Left lung (tissue), 10 donors: Measurements from ENCODE around the gene BCL7A. TPM values are rescaled to one million over a fixed set of nuclear protein-coding genes. Genes with fewer than 3 reads are reported as not detected.
"Not testable (repeated sequence)": the region's sequence is repeated elsewhere in the genome, so short reads cannot be mapped to it uniquely, and the experiment has no call there.

Source experiments
- ATAC-seq: fragments of 200-7000 bp; cut with Tn5 transposase; one replicate; pipeline ENCODE4 v1.9.1; 2020; ENCODE audit warnings: moderate library complexity
- DNase-seq, 4 donors: peaks; one replicate each; pipeline ENCODE4 v3.0.0-alpha.2; 2013 to 2020
- H3K27ac ChIP-seq, 2 donors: fragments of 200-600 bp; sonication (generic) in 1 of 2; one replicate each; pipeline versions ENCODE4 v1.5.0 to v1.8.0; 2020 to 2021
- H3K27me3 ChIP-seq, 2 donors: fragments of 200-600 bp; sonication (generic) in 1 of 2; one replicate each; pipeline versions ENCODE4 v1.5.0 to v1.8.0; 2020 to 2021
- H3K36me3 ChIP-seq, 2 donors: fragments of 200-600 bp; sonication (generic) in 1 of 2; one replicate each; pipeline versions ENCODE4 v1.5.0 to v1.8.0; 2020 to 2021
- H3K4me1 ChIP-seq, 2 donors: fragments of 200-600 bp; one replicate each; pipeline ENCODE4 v1.8.0; 2021
- H3K4me3 ChIP-seq, 2 donors: fragments of 200-600 bp; sonication (generic) in 1 of 2; one replicate each; pipeline versions ENCODE4 v1.5.0 to v1.8.0; 2020 to 2021; ENCODE audit warnings: mild to moderate bottlenecking in 1 of 2
- H3K9me3 ChIP-seq, 2 donors: fragments of 200-600 bp; sonication (generic) in 1 of 2; one replicate each; pipeline versions ENCODE4 v1.5.0 to v1.8.0; 2020 to 2021
- intact Hi-C, 2 donors: fragments of 100-400 bp; cut with DNase I; formaldehyde crosslinking; loops; one replicate each; pipeline versions ENCODE4 v1.11.2 to v1.14.2; 2022
- polyA plus RNA-seq, 6 donors: library from polyadenylated mRNA; unstranded; fragments of 120-200 nt; gene quantifications; one replicate each; pipeline ENCODE4 v1.2.1, GENCODE V29; 2013; ENCODE audit not compliant: insufficient read length in 6 of 6
- total RNA-seq, 2 donors: library from RNA; stranded (reverse); fragmentation: NEBNext Ultra II Directional; extraction: Animal tissue kit (Norgen Biotek cat#: 25700); gene quantifications; one replicate each; pipeline ENCODE4 v1.2.1, GENCODE V29; 2021
- TF ChIP-seq, protein P1 (sequence below), 2 donors: fragments of 200-600 bp; sonication (generic) in 1 of 2; IDR thresholded peaks; one replicate each; pipeline versions ENCODE4 v1.5.0 to v1.8.0; 2021; ENCODE audit warnings: antibody characterized with exemption in 2 of 2
- donor health status: DM: no; HTN: yes; CAD: no.
- donor health status: DM: no; HTN: no; CAD: no.

The BCL7A gene
- total and polyA plus RNA-seq, 8 donors, result 7.0 to 18.4 (median 16.8) TPM

DNA sequence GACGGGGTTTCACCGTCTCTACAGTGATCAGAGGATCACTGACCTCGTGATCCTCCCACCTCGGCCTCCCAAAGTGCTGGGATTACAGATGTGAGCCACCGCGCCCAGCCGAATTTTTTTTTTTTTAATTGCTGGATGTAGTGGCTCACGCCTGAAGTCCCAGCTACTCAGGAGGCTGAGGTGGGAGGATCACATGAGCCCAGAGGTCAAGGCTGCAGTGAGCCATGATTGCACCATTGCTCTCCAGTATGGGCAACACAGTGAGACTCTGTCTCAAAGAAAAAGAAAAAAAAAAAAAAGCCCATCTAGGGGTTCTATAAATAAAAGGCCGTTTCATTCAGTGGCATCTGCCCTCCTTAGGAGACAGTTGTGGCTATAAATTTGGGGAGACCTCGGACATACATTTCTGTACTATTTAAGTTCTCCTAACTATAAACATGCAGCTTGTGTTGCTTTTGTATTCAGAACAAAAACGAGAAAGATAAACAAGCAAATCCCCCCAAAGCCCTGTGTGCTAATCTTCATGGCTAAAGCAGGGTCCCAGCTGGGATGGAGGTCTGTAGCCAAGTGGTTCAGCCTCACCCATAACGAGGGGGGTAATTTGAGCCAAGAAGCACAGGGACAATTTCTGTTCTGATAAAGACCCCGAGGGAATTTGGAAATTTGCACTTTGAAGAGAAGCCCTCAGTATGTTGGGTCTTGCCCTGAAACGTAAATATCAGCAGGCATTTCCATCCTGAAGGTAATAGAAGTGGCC, 35.0 kb upstream of the BCL7A start:
- no peak for DNase-seq
- ATAC-seq, result no peak
- Histone ChIP-seq H3K4me3 (no peak overlapping the region), H3K4me1 (peaks cover 2 to 4% of the 10 kb centered on the region in 2 donors), H3K9me3 (no peaks in the 10 kb centered on the region), H3K27me3 (no peaks in the 10 kb centered on the region), H3K36me3 (no peaks in the 10 kb centered on the region), H3K27ac (no peak overlapping the region)
- intact Hi-C loops, result no loop called here
- TF ChIP-seq, protein P1, sequence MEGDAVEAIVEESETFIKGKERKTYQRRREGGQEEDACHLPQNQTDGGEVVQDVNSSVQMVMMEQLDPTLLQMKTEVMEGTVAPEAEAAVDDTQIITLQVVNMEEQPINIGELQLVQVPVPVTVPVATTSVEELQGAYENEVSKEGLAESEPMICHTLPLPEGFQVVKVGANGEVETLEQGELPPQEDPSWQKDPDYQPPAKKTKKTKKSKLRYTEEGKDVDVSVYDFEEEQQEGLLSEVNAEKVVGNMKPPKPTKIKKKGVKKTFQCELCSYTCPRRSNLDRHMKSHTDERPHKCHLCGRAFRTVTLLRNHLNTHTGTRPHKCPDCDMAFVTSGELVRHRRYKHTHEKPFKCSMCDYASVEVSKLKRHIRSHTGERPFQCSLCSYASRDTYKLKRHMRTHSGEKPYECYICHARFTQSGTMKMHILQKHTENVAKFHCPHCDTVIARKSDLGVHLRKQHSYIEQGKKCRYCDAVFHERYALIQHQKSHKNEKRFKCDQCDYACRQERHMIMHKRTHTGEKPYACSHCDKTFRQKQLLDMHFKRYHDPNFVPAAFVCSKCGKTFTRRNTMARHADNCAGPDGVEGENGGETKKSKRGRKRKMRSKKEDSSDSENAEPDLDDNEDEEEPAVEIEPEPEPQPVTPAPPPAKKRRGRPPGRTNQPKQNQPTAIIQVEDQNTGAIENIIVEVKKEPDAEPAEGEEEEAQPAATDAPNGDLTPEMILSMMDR (IDR thresholded peaks at IDR 0.05), result no peak

DNA sequence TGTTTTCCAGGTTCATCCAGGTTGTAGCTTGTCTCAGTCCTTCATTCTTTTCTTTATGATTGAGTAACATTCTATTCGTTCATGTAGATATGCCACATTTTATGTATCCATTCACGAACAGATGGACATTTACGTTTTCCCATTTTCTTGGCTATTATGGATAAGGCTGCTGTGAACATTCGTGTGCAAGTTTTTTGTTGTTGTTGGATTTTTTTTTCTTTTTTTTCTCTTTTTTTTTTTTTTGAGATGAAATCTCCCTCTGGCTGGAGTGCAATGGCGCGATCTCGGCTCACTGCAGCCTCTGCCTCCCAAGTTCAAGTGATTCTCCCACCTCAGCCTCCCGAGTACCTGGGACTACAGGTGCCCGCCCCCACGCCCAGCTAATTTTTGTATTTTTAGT, 33.2 kb upstream of the BCL7A start:
- H3K36me3 ChIP-seq, intact Hi-C loops, H3K9me3 ChIP-seq, DNase-seq, ATAC-seq, H3K4me3 ChIP-seq, H3K27me3 ChIP-seq, H3K27ac ChIP-seq: not testable (repeated sequence)
- peaks cover 4 to 12% of the 10 kb centered on the region in 2 donors for H3K4me1 ChIP-seq

DNA sequence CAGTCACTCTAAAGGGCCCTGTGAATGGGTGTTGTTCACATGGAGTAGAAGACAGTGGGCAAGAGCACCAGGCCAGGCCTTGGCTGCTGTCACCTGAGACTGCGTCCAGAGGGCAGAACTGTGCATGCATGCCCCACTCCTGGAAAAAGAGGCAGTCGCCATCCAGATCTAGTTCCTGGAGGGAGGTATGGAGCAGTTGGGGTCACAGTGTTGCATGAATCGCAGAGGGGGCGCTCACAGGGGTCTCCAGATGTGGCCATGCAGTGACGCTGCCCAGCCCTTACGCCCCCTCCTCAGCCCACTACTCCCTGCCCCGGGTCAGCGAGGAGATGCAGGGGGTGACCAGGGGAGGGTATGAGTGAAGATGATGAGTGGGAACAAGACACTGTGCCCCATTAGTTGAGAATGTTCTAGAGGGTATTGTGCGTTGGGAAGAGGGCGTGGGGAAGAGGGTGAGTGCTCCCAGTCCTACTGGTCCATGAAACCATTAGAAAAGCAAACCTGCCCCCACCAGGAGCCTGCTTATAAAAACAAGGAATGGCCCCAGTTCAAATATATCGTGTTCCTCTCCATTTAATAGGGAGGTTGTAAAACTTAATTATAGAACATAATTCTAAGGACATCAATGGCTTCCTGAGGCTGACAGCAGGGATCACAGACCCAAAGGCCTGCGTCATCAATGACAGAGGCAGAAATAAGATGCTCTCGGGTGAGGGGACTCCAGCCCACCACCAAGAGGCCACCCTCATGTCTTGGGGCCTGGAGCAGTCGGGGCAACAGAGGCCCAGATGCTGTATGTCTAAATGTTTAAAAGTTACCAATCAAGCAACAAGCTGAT, 32.2 kb upstream of the BCL7A start:
- Histone ChIP-seq H3K27me3 (no peaks in the 10 kb centered on the region), H3K27ac (no peak overlapping the region), H3K4me1 (peaks cover 4 to 12% of the 10 kb centered on the region in 2 donors), H3K36me3 (no peaks in the 10 kb centered on the region), H3K4me3 (no peak overlapping the region), H3K9me3 (no peaks in the 10 kb centered on the region)
- TF ChIP-seq, protein P1 (IDR thresholded peaks at IDR 0.05), result no peak
- no peak for DNase-seq
- intact Hi-C loops, result no loop called here
- ATAC-seq, result no peak

DNA sequence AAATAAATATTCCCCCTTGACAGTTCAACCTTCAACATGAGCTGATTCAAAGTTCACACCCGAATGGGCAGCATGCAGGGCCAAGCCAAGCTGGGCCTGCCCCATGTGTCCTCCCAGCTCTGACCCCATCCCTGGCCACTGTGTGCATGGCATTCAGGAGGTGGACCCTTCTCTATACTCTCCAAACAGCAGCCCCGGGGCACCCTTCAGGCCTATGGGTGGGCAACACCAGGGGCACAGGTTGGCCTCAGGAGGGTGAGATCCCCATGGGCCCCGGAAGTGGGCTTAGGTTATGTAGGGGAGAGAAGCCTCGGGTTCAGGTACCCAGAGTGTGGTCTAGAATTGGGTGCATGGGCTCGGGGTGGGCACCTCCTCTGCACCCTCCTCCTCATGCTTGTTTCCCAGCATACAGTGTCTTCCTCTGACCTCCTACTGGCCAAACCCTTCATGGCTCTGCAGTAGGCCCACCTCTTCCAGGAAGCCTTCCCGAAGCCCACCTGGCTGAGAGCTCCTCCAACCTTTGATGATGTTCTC, 31.5 kb upstream of the BCL7A start:
- intact Hi-C loops, result no loop called here
- no peaks in the 10 kb centered on the region for H3K36me3 ChIP-seq
- no peak for ATAC-seq
- TF ChIP-seq, protein P1 (IDR thresholded peaks at IDR 0.05), result no peak
- no peaks in the 10 kb centered on the region for H3K27me3 ChIP-seq
- H3K9me3 ChIP-seq, result no peaks in the 10 kb centered on the region
- no peak for DNase-seq
- peaks cover 4 to 12% of the 10 kb centered on the region in 2 donors for H3K4me1 ChIP-seq
- no peak overlapping the region for H3K27ac ChIP-seq
- no peak overlapping the region for H3K4me3 ChIP-seq

DNA sequence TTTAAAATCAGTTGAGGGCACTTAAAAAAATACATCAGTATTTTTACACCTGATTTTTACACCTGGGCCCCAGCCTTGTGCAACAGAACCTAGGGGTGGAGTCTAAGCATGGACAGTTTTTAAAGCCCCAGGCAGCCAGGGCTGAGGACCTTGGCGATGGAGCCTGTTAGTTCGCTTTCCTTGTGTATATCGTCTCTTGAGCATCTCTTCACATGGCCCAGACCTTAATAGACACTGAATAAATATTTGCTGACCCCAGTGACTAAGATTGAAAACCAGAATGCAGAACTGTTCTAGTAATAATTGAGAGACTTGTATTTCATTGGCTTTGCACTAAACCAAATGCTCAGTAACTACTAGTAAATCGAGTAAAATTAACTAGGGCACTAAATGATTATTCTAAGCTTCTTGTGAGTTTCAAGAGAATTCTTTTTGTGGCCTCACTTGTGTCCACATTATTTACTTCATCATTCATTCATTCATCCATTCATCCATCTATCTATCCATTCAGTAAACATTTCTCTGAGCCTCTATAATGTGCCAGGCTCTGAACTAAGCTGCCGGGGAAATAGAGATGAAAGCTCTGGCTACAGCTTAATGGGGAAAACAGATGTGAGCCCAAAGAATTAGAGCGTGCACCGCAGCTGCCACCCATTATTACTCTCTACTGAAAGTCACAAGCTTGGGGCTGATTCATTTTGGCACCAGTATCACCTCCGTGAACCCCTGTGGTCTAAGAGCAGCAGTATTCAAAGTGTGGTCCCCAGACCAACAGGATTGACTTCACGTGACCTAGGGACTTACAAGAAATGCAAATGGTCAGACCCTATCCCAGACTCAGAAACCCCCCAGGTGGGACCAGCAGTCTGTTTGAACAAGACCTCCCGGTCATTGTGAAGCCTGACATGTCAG, 30.7 kb upstream of the BCL7A start:
- ATAC-seq (peak; percentile 77), DNase-seq (peak in 1 of 4 donors; percentile 44)
- intact Hi-C loops, result no loop called here
- TF ChIP-seq, protein P1 (IDR thresholded peaks at IDR 0.05), result no peak
- Histone ChIP-seq H3K4me1 (peaks cover 4 to 12% of the 10 kb centered on the region in 2 donors), H3K27ac (peak overlapping the region; percentile 68 to 69), H3K27me3 (no peaks in the 10 kb centered on the region), H3K9me3 (no peaks in the 10 kb centered on the region), H3K36me3 (no peaks in the 10 kb centered on the region), H3K4me3 (no peak overlapping the region)
